GM04504 (cell line): Measurements from ENCODE around the gene MAPK1.
"Not testable (repeated sequence)": the region's sequence is repeated elsewhere in the genome, so short reads cannot be mapped to it uniquely, and the experiment has no call there.

Source experiments
- DNase-seq: peaks from one replicate; pipeline ENCODE4 v3.0.0-alpha.2; 2012; ENCODE audit warnings: low read depth

Gene MAPK1

DNA sequence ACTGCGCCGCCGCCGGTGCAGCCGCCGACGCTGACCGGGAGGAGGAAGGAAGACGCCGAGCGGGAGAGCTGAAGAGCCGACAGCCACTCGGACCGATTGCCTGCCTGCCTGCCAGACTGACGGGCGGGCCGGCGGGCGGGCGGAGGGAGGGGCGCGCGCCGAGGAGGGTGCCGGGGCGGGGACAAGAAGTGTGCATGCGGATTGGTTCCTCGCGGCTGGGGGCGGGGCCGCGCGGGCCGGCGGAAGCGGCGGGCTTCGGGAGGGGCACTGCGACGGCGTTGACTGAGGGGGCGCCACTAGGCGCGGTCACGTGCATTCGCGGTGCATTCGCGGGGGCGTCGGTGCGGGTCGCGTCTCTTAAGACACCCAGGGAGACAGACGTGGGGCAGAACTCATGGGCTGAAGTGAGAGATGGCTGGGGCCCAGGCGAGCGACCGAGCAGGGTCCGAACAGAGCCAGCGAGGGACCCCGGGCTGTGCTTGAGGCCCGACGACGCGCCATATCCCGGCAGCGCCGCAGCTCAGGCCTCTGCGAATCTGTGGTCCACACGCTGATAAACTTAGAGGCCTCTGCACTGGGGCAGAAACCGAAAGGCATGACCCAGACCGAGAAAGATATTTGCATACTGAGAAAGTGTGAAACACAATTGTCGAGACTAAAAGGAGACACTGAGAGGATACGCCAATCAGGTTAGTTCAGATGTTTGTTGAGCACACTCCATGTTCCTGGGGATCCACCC lies at the start of gene MAPK1:
Gene MAPK1 (minus strand): TSS at position 118 of the 739 bp plus-strand sequence. CDS start 205 bp downstream, outside the sequence.
- DNase-seq: peak; percentile 68

DNA sequence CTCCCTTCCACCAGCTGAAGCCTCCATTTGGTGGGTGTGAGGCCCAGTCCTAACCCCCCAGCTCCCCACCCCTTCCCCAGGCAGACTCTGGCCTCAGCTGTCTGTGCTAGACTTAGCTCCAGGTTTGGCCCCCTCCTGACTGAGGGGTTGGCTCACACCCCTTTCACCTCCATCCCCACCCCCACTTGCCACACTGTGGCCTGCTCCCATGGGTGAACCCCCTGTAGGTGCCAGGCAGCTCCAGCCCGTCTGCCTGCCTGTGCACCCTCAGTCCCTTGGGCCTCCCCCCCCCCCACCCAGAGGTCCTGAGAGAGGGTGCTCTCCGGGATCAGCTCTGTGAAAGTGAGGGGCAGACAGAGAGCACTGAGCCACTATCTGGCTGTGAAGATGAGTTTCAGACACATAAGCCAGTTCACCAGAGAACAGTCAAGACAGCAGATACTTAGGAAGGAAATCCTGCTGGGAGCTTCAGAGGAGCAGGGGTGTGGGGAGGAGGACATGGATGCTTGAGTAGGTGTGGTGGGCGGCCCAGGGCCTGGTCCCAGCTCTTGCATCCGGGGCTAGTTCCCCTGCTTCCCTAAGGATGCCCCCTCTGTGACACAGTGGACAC lies 49.0 kb upstream of the MAPK1 start:
- no peak for DNase-seq

- no peak for DNase-seq
These were observed 48.3 kb upstream of the MAPK1 start for GRCh38 chr22:21915624-21916308.

DNA sequence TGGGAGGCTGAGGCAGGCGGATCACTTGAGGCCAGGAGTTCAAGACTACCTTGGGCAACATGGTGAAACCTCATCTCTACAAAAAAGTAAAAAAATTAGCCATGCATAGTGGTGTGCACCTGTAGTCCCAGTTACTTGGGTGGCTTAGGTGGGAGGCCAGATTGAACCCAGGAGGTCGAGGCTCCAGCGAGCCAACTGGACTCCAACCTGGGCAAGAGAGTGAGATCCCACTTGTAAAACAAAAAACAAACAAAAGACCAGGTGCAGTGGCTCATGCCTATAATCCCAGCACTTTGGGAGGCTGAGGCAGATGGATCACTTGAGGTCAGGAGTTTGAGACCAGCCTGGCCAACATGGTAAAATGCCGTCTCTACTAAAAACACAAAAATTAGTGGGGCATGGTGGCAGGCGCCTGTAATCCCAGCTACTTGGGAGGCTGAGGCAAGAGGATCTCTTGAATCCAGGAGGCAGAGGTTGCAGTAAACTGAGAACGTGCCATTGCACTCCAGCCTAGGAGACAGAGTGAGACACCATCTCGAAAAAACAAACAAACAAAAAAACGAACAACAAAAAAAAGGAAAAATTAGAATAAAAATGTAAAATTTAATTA lies 46.7 kb upstream of the MAPK1 start:
- DNase-seq: not testable (repeated sequence)

DNA sequence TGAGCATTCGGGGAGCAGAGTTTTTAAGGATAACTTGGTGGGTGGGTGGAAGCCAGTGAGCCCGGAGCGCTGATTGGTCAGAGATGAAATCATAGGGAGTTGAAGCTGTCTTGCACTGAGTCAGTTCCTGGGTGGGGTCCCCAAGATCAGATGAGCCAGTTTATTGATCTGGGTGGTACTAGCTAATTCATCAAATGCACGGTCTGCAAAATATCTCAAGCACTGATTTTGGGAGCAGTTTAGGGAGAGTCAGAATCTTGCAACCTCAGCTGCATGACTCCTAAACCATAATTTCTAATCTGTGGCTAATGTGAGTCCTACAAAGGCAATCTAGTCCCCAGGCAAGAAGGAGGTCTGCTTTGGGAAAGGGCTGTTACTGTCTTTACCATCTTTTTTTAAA lies 42.9 kb upstream of the MAPK1 start:
- DNase-seq: not testable (repeated sequence)

- no peak for DNase-seq
These were observed 42.4 kb upstream of the MAPK1 start for GRCh38 chr22:21909871-21910270.

- DNase-seq: no peak
These were observed 40.4 kb upstream of the MAPK1 start for GRCh38 chr22:21907638-21908522.

DNA sequence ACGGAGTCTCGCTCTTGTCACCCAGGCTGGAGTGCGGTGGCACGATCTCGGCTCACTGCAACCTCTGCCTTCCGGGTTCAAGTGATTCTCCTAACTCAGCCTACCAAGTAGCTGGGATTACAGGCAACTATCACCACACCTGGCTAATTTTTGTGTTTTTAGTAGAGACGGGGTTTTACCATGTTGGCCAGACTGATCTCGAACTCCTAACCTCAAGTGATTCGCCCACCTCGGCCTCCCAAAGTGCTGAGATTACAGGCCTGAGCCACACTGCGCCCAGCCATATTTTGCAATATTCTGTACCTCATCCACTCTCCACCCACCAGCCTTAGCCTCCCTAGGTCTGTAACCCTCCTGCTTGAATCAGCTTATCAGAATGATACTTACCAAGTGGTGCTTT lies 37.8 kb upstream of the MAPK1 start:
- not testable (repeated sequence) for DNase-seq

- DNase-seq: no peak
These were observed 36.9 kb upstream of the MAPK1 start for GRCh38 chr22:21904250-21904789.

DNA sequence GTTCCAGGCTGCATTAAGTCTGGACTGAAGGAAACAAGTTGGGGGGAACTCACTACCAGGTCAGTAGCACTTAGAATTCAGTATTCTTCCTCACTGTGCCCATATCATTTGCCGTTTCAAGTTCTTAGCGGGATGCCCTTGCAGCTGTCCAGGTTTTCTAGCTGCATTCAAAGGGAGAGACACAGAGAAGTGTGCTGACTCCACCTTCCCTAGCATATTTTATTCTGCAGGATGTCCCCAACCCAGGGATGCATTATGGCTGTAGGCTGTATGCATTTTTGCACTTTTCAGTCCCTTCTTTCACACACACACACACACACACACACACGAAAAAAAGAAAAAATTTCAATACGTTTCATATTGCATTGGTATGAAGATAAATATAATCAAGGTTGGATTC lies 35.8 kb upstream of the MAPK1 start:
- DNase-seq: no peak

DNA sequence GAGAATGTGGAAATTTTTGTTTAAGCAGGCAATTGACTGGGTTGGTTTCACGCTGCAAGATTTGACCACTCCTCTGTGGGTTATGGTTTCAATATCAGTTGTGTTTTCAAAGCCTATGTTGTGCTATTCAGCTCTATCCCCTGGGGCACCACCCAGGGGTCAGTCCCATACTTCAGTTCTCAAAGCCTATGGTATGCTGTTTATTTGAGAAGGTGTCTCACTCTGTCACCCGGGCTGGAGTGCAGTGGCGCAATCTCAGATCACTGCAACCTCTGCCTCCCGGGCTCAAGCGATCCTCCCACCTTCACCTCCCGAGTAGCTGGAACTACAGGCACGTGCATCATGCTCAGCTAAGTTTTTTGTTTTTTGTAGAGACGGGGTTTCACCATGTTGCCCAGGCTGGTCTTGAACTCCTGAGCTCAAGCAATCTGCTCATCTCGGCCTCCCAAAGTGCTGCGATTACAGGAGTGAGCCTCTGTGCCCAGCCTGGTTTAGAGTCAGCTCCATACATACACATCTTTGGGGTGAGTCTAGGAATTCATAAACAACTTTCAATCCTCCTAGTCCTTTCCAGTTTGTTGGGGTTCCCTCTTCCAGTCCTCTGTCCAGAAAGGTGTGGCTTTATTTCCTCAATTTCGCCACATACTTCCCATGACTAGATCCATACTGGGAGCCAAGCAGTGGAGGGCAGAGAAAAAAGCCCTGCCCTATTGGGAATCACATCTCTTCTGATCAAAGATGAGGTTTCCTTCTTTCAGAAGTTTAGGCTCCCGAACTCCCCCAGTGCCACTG lies 35.0 kb upstream of the MAPK1 start:
- no peak for DNase-seq

GRCh38 chr22:21898354-21898896 lies 31.0 kb upstream of the MAPK1 start:
- DNase-seq: no peak

DNA sequence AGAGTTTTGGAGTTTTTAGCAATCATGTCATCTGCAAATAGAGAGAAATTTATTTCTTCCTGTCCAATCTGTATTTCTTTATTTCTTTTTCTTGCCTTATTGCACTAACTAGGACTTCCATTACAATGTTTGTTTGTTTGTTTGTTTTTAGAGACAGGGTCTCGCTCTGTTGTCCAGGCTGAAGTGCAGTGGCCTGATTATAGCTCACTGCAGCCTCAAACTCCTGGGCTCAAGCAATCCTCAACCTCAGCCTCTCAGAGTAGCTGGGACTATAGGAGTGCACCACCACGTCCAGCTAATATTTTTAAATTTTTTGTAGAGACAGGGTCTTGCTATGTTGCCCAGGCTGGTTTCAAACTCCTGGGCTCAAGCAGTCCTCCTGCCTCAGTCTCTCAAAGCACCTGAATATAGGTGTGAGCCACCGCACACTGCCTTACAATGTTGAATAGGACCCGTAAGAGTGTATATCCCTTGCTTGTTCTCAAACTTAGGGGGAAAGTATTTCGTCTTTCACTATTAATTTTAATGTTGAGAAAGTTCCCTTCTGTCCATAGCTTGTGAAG lies 29.6 kb upstream of the MAPK1 start:
- DNase-seq: no peak

GRCh38 chr22:21896275-21896674 lies 28.8 kb upstream of the MAPK1 start:
- DNase-seq: not testable (repeated sequence)

- no peak for DNase-seq
These were observed 27.4 kb upstream of the MAPK1 start for GRCh38 chr22:21894799-21895198.

DNA sequence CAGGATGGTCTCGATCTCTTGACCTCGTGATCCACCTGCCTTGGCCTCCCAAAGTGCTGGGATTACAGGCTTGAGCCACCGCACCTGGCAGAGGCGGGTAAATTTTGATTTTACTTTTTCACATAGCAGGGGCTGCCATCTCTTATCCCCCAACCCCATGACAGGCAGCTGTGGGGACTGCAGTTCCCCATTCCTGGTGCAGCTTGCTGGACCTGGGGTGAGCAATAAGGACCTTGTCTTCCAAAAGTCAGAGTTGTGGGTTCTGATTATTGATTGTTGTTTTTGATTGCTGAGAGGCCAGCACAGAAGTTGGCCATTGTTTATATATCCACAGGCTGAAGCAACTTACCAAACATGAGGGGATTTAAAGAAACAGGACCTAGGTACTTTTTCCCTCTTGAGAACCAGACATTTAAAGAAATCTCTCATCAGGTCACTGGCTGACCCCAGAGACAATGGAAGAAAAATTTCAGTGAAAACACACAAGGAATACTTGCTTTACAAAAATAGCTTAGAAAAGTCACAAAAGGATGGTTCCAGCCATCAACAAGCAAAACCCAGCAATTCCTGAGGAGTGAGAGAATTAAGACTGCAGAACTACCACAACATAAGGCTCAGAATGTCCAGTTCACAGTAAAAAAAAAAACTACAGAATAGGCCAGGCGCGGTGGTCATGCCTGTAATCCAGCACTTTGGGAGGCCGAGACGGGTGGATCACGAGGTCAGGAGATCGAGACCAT lies 22.0 kb upstream of the MAPK1 start:
- no peak for DNase-seq

GRCh38 chr22:21887841-21888240 lies 20.4 kb upstream of the MAPK1 start:
- DNase-seq: no peak

- DNase-seq: not testable (repeated sequence)
These were observed 16.5 kb upstream of the MAPK1 start for GRCh38 chr22:21883930-21884329.

DNA sequence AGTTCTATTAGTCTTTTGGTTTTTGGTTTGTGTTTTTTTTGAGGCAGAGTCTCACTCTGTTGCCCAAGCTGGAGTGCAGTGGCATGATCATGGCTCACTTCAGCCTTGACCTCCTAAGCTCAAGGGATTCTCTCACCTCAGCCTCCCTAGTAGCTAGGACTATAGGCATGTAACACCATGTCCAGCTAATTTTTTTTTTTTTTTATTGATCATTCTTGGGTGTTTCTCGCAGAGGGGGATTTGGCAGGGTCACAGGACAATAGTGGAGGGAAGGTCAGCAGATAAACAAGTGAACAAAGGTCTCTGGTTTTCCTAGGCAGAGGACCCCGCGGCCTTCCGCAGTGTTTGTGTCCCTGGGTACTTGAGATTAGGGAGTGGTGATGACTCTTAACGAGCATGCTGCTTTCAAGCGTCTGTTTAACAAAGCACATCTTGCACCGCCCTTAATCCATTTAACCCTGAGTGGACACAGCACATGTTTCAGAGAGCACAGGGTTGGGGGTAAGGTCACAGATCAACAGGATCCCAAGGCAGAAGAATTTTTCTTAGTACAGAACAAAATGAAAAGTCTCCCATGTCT lies 15.4 kb upstream of the MAPK1 start:
- DNase-seq: not testable (repeated sequence)
